Activated T-cell treated with anti-CD3 and anti-CD28 coated beads for 24 hours (primary cell): Measurements from ENCODE around the gene PAX6.

Experiments
- DNase-seq: peaks from one replicate; pipeline ENCODE4 v3.0.0-alpha.2; 2020; ENCODE audit warnings: low read depth

Gene PAX6

DNA sequence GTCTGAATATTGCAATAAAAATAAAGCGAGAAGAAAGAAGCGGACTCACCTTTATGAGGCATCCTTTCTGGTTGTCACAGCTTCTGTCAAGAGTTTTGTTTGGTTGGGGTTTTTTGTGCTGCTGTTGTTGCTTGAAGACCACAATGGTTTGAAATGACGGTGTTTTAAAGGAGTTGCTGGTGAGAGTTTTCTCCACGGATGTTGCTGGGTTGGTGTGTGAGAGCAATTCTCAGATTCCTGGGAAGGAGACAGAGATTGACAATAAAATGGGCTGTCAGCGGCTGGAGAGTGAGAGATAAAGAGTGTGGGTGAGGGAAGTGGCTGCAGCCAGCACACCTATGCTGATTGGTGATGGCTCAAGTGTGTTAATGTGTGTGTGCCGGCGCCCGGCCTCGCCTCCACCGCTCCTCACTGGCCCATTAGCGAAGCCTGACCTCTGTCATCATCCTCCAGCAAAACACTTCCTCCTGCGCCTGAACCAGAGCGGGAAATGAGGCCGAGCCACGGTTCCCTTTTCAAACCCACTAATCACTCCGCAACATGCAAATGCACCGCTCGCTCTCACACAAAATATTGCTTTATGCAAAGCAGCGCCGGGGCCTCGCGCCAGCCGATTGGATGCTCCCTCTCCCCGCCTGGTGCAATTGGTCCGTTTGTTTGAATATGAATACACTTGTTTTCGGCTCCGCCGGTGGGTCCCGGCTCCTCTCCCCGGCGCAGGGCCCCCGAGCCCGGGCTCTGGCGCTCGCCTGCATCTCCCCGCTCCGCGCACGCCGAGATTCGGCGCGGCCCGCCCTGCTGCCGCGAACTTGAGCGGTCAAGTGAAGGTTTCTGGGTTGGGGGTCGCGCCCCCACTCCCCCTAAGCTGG, at the start of gene PAX6:
TSS of gene PAX6 (minus strand) at position 544 of the 869 bp plus-strand sequence. CDS start 4,911 bp downstream, outside the sequence.
- DNase-seq: peak; percentile 24

GRCh38 chr11:31860391-31860790, 49.3 kb upstream of the PAX6 start:
- no peak for DNase-seq

- DNase-seq: no peak
Measured at GRCh38 chr11:31856248-31856647, 45.1 kb upstream of the PAX6 start.

DNA sequence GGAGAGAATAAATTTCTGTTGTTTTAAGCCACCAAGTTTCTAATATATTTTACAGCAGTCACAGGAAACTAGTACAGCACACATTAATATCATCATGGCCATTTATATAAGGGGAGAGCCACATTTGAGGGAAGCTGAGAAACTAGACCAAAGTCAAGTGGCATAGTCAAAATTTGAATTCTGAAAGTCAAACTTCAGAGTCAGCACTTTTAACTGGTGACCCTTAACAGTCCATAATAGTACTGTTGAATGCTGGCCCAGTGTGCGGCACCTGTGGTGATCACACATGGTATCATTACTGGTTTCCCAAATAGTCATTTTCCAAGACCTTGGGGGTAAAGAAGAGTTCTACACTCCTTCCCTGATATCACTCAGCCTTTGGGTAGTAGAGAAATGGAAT, 44.3 kb upstream of the PAX6 start:
- DNase-seq: no peak

GRCh38 chr11:31850365-31850764, 39.2 kb upstream of the PAX6 start:
- no peak for DNase-seq

DNA sequence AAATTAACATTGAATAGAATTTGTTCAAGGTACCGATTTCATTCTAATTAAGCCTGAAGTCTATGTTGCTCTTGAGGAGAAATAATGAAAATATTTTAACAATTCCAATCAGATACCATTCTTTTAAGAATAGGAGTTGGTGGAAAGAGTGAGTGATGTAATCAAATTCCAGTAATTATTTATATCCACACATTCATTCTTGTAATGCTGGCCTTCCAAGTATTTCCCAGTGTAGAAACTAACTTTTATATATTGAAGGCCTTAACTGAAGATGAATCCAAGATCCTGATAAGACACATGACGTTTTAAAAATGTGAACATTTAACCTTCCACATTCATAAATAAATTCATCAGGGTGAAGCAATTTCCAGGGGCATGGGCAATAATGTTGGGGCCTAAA, 36.6 kb upstream of the PAX6 start:
- DNase-seq: no peak

DNA sequence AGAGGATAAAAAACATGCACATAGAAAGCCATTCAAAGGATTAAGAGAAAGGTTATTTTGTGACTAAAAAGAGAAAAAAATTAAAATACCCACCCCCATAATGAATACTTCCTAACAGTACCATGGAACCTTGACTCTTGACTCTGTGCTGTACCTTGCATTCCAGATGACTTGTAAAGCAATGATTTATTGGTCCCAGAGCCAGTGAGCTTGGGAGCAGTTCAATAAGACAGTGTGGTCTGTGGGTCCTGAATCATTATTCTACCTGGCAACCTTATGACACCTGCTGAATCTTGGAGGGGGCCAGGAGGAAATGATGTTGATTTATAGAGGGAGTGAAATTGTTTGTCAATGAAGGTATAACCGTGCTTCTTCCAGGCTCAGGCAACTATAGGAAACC, 34.2 kb upstream of the PAX6 start:
- DNase-seq: no peak

DNA sequence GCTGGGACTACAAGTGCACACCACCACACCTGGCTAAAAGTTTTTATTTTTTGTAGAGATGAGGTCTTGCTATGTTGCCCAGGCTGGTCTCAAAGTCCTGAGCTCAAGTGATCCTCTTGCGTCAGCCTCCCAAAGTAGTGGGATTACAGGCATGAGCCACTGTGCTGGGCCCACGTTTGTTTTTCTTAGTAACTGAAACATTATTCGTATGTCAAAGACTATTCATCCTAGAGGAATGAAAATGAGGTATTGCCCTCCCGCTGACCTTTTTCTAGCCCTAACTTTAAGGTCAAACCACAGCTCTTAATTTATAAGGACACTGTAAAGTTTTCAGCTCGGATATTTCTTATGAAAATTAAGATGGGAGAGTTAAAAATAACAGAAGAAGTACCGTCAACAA, 33.2 kb upstream of the PAX6 start:
- no peak for DNase-seq

- no peak for DNase-seq
Measured at GRCh38 chr11:31841435-31841834, 30.3 kb upstream of the PAX6 start.

GRCh38 chr11:31834237-31834636, 23.1 kb upstream of the PAX6 start:
- no peak for DNase-seq

DNA sequence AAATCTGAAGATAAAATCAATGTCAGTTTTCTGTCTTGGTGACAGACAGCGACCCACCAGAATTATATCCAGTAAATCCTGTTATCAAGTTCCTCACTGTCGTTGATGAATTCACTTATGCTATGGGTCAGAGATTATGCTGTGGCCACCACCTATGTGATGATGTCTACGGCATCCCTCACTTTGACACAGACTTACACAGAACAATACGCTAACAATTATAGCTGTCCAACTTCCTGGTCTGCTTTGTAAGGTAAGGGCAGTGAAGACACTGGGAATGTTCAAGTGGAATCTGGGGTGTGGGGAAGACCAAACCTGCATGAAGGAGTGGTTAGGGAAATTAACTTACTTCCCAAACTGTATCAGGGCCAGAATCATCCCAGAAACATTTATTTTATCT, 19.3 kb upstream of the PAX6 start:
- DNase-seq: no peak

DNA sequence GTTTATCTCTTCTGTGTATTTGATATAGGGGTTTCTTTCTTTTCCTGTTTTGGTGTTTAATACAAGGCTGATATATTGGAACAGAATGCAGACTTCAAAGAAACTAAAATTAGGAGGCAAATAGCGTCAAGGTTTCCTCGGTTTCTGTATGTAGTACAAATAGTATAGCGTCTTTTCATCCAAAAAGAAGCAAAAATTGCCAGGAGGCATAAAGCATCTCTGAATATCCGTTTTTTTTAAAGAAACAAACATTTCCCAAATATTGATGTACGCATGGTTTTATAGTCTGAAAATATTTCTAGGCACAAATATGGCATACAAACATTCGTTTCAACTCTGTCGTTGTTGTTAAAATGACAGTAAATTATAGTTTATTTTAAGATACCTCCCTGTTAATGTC, 17.1 kb upstream of the PAX6 start:
- DNase-seq: no peak

GRCh38 chr11:31827455-31828206, 16.5 kb upstream of the PAX6 start:
- DNase-seq: no peak

- DNase-seq: no peak
Measured at GRCh38 chr11:31826536-31827438, 15.7 kb upstream of the PAX6 start.

- DNase-seq: no peak
Measured at GRCh38 chr11:31825838-31826484, 14.8 kb upstream of the PAX6 start.

- DNase-seq: no peak
Measured at GRCh38 chr11:31824879-31825837, 14.0 kb upstream of the PAX6 start.

DNA sequence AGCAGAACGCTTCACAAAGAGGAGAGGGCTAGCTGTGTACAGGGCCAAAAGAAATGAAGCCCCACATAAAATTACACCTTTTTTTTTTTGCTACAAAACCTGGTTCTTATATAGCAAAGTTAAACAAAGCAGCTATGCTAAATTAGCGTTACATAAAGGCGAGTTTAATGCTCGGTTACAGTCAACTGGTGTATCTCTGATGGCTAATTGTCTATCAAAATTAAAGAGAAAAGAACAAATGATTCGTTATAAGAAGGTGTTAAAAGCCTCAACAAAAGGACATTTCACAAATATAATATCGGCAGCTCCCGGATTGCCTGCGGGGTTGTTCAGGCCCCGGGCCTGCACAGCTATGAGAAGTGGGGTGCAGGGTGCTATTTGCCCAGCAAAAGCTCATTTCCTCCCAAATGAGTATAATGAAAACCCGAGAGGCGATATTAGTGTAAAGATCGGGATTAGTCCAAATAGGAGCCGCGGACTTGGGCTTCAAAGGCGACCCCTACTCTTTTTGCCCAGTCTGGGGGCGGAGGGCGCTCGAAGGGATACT, 13.3 kb upstream of the PAX6 start:
- no peak for DNase-seq

GRCh38 chr11:31823644-31824331, 12.7 kb upstream of the PAX6 start:
- DNase-seq: no peak

GRCh38 chr11:31822927-31823643, 12.0 kb upstream of the PAX6 start:
- DNase-seq: no peak
